Cardiac fibroblast (primary cell): ENCODE data around the gene ARHGAP45.
"Not testable (repeated sequence)": the region's sequence is repeated elsewhere in the genome, so short reads cannot be mapped to it uniquely, and the experiment has no call there.

Experiments used
- DNase-seq, 2 donors: peaks; one replicate each; pipeline versions ENCODE4 v3.0.0 to v3.0.0-alpha.2; 2010; ENCODE audit warnings: low read depth in 2 of 2
- H3K4me3 ChIP-seq, 2 donors: replicated peaks in 1 of 2; 1 replicate in 1 of 2; 2 replicates in 1 of 2; pipeline ENCODE4 v1.5.1; 2011; ENCODE audit warnings: low read depth in 2 of 2, low read length in 2 of 2, mild to moderate bottlenecking in 2 of 2, moderate library complexity in 1 of 2
- TF ChIP-seq, protein P1 (sequence below): IDR thresholded peaks from one replicate; pipeline ENCODE4 v1.5.1; 2011; ENCODE audit warnings: low read depth, mild to moderate bottlenecking, low read length, inconsistent platforms

ARHGAP45 gene

GRCh38 chr19:1019980-1020867 is 46.7 kb upstream of the ARHGAP45 start:
- no peak for DNase-seq
- H3K4me3 ChIP-seq: peak overlapping the region; percentile 95 to 96
- TF ChIP-seq, protein P1, sequence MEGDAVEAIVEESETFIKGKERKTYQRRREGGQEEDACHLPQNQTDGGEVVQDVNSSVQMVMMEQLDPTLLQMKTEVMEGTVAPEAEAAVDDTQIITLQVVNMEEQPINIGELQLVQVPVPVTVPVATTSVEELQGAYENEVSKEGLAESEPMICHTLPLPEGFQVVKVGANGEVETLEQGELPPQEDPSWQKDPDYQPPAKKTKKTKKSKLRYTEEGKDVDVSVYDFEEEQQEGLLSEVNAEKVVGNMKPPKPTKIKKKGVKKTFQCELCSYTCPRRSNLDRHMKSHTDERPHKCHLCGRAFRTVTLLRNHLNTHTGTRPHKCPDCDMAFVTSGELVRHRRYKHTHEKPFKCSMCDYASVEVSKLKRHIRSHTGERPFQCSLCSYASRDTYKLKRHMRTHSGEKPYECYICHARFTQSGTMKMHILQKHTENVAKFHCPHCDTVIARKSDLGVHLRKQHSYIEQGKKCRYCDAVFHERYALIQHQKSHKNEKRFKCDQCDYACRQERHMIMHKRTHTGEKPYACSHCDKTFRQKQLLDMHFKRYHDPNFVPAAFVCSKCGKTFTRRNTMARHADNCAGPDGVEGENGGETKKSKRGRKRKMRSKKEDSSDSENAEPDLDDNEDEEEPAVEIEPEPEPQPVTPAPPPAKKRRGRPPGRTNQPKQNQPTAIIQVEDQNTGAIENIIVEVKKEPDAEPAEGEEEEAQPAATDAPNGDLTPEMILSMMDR: no peak

GRCh38 chr19:1020868-1021425 is 46.0 kb upstream of the ARHGAP45 start, which contains the start of gene TMEM259:
TMEM259 (minus strand) TSS chr19:1021123; CDS start chr19:1020996, 127 bp downstream.
- DNase-seq: peak; percentile 98 to 99
- TF ChIP-seq, protein P1: no peak
- peak within 1 kb of the TSS; percentile 95 to 96 for H3K4me3 ChIP-seq

GRCh38 chr19:1023883-1024188 is 43.1 kb upstream of the ARHGAP45 start:
- DNase-seq, H3K4me3 ChIP-seq: not testable (repeated sequence)

- DNase-seq: not testable (repeated sequence)
These were observed 41.9 kb upstream of the ARHGAP45 start for GRCh38 chr19:1025080-1025479.

GRCh38 chr19:1025960-1026782 is 40.8 kb upstream of the ARHGAP45 start, which contains the start of gene CNN2:
CNN2 (plus strand) TSS chr19:1026608; CDS start chr19:1026662, 54 bp downstream.
- peak within 1 kb of the TSS; percentile 99 for H3K4me3 ChIP-seq
- TF ChIP-seq, protein P1: no peak
- DNase-seq: peak; percentile 79 to 84

More at GRCh38 chr19:1025080-1025479, 41.9 kb upstream of the ARHGAP45 start:
- H3K4me3 ChIP-seq: not testable (repeated sequence)

DNA sequence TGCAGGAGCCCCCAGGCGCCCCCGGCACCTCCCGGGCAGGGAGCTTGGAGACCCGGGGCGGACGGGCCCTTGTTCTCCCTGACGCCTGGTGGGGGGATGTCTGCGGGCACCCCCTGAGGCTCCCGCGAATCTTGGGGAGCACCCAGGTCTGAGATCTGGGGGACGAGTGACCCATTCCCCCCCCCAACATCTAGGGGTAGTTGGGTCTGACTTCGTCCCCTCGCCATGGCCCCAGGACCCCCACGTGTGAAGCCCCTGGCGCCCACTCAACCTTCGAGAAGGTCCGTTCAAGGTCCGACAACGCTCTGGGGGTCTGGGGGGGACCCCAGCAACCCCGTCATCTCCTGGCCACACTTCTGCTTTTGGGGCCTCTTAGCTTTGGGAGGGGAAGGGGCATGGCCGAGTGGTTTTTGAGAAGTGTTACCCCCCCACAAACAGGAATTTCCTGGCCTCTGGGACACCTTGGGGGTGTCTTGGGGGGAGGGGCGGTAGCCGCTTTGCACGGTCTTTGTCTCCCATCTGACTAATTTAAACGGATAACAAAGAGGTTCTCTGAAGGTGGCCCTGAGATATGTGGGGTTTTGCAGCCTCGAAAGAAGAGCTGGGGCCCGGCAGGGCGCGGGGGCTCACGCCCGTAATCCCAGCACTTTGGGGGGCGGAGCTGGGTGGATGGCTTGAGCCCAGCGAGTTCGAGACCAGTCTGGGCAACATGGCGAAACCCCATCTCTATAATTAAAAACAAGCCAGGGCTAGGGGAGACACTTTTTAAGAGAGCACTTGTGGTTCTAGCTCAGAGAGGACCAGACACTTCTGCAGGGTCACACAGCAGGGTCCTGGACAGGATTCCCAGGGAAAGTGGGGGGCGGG is 40.0 kb upstream of the ARHGAP45 start:
- DNase-seq: peak; percentile 42 to 51
- peak overlapping the region; percentile 99 for H3K4me3 ChIP-seq
- TF ChIP-seq, protein P1: no peak

DNA sequence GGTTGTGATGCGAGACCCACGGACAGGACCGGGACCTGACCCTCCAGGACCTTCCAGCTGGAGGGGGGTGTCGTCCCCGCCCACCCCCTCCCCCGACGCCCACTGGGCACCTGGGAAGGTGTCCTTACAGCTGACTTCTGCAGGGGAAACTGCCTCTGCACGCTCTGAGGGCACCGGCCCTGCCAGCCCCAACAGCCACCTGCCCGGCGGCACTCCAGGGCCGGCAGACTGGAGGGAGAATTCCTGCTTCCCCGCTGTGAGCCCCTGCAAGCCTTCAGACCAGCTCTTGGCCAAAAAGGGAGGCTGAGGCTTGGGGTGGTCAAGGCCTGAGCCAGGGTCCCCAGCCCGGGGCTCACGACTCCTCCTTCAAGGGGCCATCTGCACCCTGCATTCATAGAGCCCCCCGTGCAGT is 39.3 kb upstream of the ARHGAP45 start:
- TF ChIP-seq, protein P1: no peak
- no peak for DNase-seq
- peak overlapping the region; percentile 99 for H3K4me3 ChIP-seq
